Mucosa of descending colon (tissue), 3 donors: ENCODE data around the gene GNAT2. TPM values are rescaled to one million over a fixed set of nuclear protein-coding genes. Genes with fewer than 3 reads are reported as not detected.
A peak's percentile ranks its signal among the peaks of the same experiment; 100 is the strongest.

ENCODE experiments used
- ATAC-seq: fragments of 200-7000 bp; cut with Tn5 transposase; one replicate; pipeline ENCODE4 v1.9.1; 2020; ENCODE audit warnings: mild to moderate bottlenecking, moderate library complexity
- DNase-seq, 3 donors: peaks; one replicate each; pipeline ENCODE4 v3.0.0-alpha.2; 2020
- H3K36me3 ChIP-seq: fragments of 200-600 bp; one replicate; pipeline ENCODE4 v1.8.0; 2021; ENCODE audit warnings: low read depth, mild to moderate bottlenecking
- H3K4me1 ChIP-seq: fragments of 200-600 bp; one replicate; pipeline ENCODE4 v1.8.0; 2021; ENCODE audit warnings: low read depth, mild to moderate bottlenecking
- H3K4me3 ChIP-seq: fragments of 200-600 bp; one replicate; pipeline ENCODE4 v1.8.0; 2021; ENCODE audit warnings: mild to moderate bottlenecking
- H3K9me3 ChIP-seq: fragments of 200-600 bp; one replicate; pipeline ENCODE4 v1.8.0; 2021; ENCODE audit warnings: mild to moderate bottlenecking
- CTCF ChIP-seq: fragments of 200-600 bp; IDR thresholded peaks from one replicate; pipeline ENCODE4 v1.8.0; 2022; ENCODE audit warnings: antibody characterized with exemption, mild to moderate bottlenecking
- intact Hi-C, 2 donors: fragments of 100-400 bp; cut with DNase I in 1 of 2; cut with micrococcal nuclease in 1 of 2; formaldehyde crosslinking; loops; one replicate each; pipeline versions ENCODE4 v1.11.0 to v1.11.1; 2022; cut with DNase I, micrococcal nuclease
- total RNA-seq, 3 donors: library from RNA; stranded (reverse); fragmentation: NEBNext Ultra II Directional in 2 of 3; extraction: Animal tissue kit (Norgen Biotek cat#: 25700) in 2 of 3; gene quantifications; one replicate each; pipeline versions ENCODE4 v1.2.1 to v1.2.4, GENCODE V29; 2021 to 2023
- donor health status: DM: no; HTN: no; CAD: no; lungs with moderate emphysema.
- donor health status: DM: no; HTN: no; CAD: no.
- donor health status: DM: no; HTN: yes; CAD: no.

GNAT2 gene
- total RNA-seq, 3 donors from 2014 or later = not detected

DNA sequence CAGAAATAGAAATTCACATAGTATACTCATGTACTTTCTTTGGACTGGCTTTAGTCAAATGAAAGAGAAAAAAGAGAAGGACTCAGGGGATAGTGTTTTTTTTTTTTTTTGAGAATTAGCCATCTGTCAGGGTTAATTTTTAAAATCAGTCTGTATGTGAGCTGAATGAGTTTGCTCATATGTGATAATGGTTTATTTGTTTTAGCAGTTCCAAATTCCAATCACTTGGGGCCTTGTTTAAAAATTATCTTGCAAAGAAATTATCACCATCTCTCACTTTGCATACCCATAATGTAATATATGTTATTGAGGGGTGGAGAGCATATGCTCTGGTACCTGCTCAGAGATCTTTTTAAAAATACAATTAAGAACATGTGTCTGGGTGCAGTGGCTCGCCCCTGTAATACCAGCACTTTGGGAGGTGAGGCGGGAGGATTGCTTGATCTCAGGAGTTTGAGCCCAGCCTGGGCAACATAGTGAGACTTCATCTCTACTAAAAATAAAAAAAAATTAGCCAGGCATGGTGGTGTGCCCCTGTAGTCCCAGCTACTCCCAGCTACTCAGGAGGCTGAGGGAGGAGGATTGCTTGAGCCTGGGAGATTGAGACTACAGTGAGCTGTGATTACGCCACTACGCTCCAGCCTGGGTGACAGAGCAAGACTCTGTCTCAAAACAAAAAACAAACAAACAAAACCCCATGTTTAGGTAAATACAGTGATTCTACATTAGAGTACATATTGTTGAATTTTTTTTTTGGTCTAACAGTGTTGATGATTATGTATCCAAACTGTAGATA, 51.3 kb downstream of the GNAT2 start:
- H3K4me1 ChIP-seq = peaks cover 34% of the 10 kb centered on the region
- intact Hi-C loops = no loop called here
- H3K9me3 ChIP-seq = no peaks in the 10 kb centered on the region
- peak; percentile 54 for ATAC-seq
- no peak overlapping the region for H3K4me3 ChIP-seq
- TF ChIP-seq CTCF = no peak
- no peak for DNase-seq
- no peaks in the 10 kb centered on the region for H3K36me3 ChIP-seq

- TF ChIP-seq CTCF = no peak
- no peak for ATAC-seq
- no peak for DNase-seq
- Histone ChIP-seq H3K36me3 (no peaks in the 10 kb centered on the region), H3K9me3 (no peaks in the 10 kb centered on the region), H3K4me3 (no peak overlapping the region), H3K4me1 (peaks cover 45% of the 10 kb centered on the region)
- intact Hi-C loops = no loop called here
Measured at GRCh38 chr1:109566982-109567381, 52.4 kb downstream of the GNAT2 start.

DNA sequence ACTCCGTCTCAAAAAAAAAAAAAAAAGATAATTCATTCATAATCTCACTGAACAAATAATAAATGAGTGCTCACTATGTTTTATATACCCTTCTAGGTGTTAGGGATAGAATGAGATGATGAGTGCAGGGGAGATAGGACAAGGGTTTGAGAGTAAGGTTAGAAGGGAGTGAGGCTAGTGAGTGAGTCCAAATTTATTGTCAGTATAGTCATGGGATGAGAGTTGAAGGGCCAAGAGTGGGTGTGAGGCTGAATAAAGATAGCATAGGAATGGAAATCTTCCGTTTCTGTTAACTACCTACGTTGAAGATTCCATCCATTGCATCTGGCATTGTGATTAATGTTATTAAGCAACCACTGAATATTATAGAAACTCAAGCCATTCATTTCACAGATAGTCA, 54.2 kb downstream of the GNAT2 start:
- no peak overlapping the region for H3K4me3 ChIP-seq
- no peak for TF ChIP-seq CTCF
- H3K36me3 ChIP-seq = no peaks in the 10 kb centered on the region
- H3K4me1 ChIP-seq = peaks cover 62% of the 10 kb centered on the region
- intact Hi-C loops = no loop called here
- no peak for DNase-seq
- no peak for ATAC-seq
- no peaks in the 10 kb centered on the region for H3K9me3 ChIP-seq

DNA sequence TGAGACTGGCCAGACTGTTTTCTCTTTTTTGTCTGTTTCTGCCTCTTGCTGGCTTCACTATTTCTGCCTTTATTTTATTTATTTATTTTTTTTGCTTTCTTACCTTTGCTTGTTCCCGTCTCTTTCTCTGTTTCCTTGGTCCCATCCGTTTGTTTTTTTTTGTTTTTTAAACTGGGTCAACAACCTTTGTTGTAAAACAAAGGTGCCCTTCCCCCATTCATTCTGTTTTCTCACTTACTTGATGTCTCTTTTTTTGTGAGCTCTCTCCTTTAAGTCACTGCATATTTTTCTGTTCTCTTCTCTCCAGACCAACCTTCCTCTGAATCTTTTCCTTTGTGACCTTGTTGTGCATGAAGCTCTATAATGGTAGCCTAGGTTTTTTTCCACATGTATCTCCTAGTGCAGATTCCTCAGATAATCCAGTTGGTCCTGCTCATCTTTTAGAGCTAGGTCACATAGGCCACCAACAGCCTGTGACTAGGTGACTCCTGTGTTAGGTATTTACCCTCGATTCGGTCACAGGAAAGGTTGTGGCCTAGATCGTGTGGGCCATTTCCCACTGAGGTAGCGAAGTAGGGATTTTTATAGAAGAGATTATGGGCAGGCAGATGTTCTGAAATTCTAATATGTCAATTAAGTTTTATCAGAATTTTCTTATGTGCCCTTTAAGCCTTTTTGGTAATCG, 55.1 kb downstream of the GNAT2 start:
- H3K4me1 ChIP-seq = peaks cover 69% of the 10 kb centered on the region
- TF ChIP-seq CTCF = no peak
- no peaks in the 10 kb centered on the region for H3K36me3 ChIP-seq
- DNase-seq (no peak), ATAC-seq (no peak)
- intact Hi-C loops = no loop called here
- no peak overlapping the region for H3K4me3 ChIP-seq
- H3K9me3 ChIP-seq = no peaks in the 10 kb centered on the region

DNA sequence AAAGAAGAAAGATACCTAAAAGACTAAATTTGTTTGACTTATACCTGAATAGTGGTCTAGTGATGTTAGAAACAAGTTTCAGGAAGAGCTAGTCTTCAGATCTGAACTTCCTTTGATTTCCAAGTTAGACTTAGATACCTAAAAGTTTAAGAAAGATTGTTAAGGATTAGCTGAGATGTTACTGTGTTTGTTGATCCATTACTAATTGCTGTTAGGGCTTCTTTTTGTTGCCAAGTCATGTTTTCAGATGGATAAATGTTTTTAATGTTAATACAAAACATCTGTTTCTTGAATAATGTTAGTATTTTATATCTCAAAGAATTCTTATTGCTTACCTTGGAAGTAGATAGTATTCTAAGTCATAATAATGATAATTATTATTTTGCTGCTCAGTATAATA, 59.4 kb downstream of the GNAT2 start:
- intact Hi-C loops = no loop called here
- ATAC-seq (no peak), DNase-seq (no peak)
- H3K36me3 ChIP-seq = no peaks in the 10 kb centered on the region
- peaks cover 47% of the 10 kb centered on the region for H3K4me1 ChIP-seq
- H3K9me3 ChIP-seq = no peaks in the 10 kb centered on the region
- TF ChIP-seq CTCF = no peak
- H3K4me3 ChIP-seq = no peak overlapping the region
